A673 (cell line): ENCODE measurements around the gene CRYGS. TPM values are rescaled to one million over a fixed set of nuclear protein-coding genes. Genes with fewer than 3 reads are reported as not detected.

Experiments used
- BruUV-seq: library from RNA; stranded (reverse); fragments of 400-500 nt; replicated peaks from 2 replicates; lab custom pipeline; 2021; lab: Mats Ljungman, UMichigan
- CTCF ChIA-PET: fragments of 300-600 bp; sonication (Branson Sonifier 250); formaldehyde crosslinking; loops from one replicate; lab custom pipeline; 2022; ENCODE audit warnings: antibody characterized with exemption; lab: Charles Lee
- POLR2A ChIA-PET: fragments of 300-600 bp; sonication (Branson Sonifier 250); formaldehyde crosslinking; loops from one replicate; lab custom pipeline; 2022; ENCODE audit warnings: antibody characterized with exemption; ENCODE audit not compliant: low non-redundant PET; lab: Charles Lee
- DNase-seq: peaks from one replicate; pipeline ENCODE4 v3.0.0-alpha.2; 2015; ENCODE audit warnings: low spot score
- H3K27ac ChIP-seq: fragments of 200-600 bp; sonication (generic); 2 replicates; pipeline ENCODE4 v1.5.1; 2016; ENCODE audit warnings: mixed run types, low read depth, mild to moderate bottlenecking, mixed read lengths, antibody characterized with exemption, low read length; ENCODE audit not compliant: poor library complexity, severe bottlenecking
- H3K27me3 ChIP-seq: fragments of 200-600 bp; sonication (generic); replicated peaks from 2 replicates; pipeline ENCODE4 v1.6.1; 2017; ENCODE audit warnings: mixed run types, low read depth, mild to moderate bottlenecking, mixed read lengths, antibody characterized with exemption, low read length; ENCODE audit not compliant: insufficient read depth, poor library complexity
- H3K36me3 ChIP-seq: fragments of 200-600 bp; sonication (generic); 2 replicates; pipeline ENCODE4 v1.6.1; 2016; ENCODE audit warnings: mixed run types, mild to moderate bottlenecking, mixed read lengths, antibody characterized with exemption, low read length; ENCODE audit not compliant: insufficient read depth, poor library complexity, severe bottlenecking
- H3K4me1 ChIP-seq: fragments of 200-600 bp; sonication (generic); 2 replicates; pipeline ENCODE4 v1.6.1; 2017; ENCODE audit warnings: mixed run types, mild to moderate bottlenecking, mixed read lengths, antibody characterized with exemption, low read length; ENCODE audit not compliant: insufficient read depth, poor library complexity, severe bottlenecking
- H3K4me3 ChIP-seq: fragments of 200-600 bp; sonication (generic); 2 replicates; pipeline ENCODE4 v1.5.1; 2016; ENCODE audit warnings: low read depth, mixed run types, mild to moderate bottlenecking, mixed read lengths, low read length; ENCODE audit not compliant: poor library complexity, severe bottlenecking
- H3K9me3 ChIP-seq: fragments of 200-600 bp; sonication (generic); 2 replicates; pipeline ENCODE4 v1.6.1; 2016; ENCODE audit warnings: mixed run types, low read depth, mild to moderate bottlenecking, mixed read lengths, antibody characterized with exemption, low read length; ENCODE audit not compliant: poor library complexity, severe bottlenecking
- CTCF ChIP-seq: fragments of 300-800, 200-600 bp; sonication (generic); conservative IDR thresholded peaks from 2 replicates; pipeline ENCODE4 v1.5.1; 2017; ENCODE audit warnings: low read depth, mild to moderate bottlenecking, antibody characterized with exemption, low read length, moderate library complexity, mixed read lengths
- EZH2 ChIP-seq: fragments of 200-600 bp; sonication (generic); IDR thresholded peaks from 2 replicates; pipeline ENCODE4 v1.6.1; 2017; ENCODE audit warnings: borderline replicate concordance, low read depth, mild to moderate bottlenecking, mixed read lengths, antibody characterized with exemption, low read length; ENCODE audit not compliant: poor library complexity, severe bottlenecking
- intact Hi-C: fragments of 100-400 bp; cut with micrococcal nuclease; formaldehyde crosslinking; loops from one replicate; pipeline ENCODE4 v1.10.0; 2022; ENCODE audit not compliant: unreplicated experiment
- total RNA-seq: library from RNA; stranded (reverse); gene quantifications from 2 replicates; pipeline ENCODE4 v1.2.3, GENCODE V29; 2021

The CRYGS gene
- total RNA-seq, 1 experiment from 2014 or later, result 3.6 TPM

- Histone ChIP-seq H3K27me3 (peaks cover 3% of the 10 kb centered on the region), H3K4me1 (no peaks in the 10 kb centered on the region), H3K27ac (no peak overlapping the region), H3K9me3 (no peaks in the 10 kb centered on the region), H3K4me3 (no peak overlapping the region), H3K36me3 (no peaks in the 10 kb centered on the region)
- no peak for DNase-seq
- POLR2A ChIA-PET, result no interaction called here
- CTCF ChIA-PET, result no interaction called here
- intact Hi-C loops, result no loop called here
- BruUV-seq, result no TSS peak
- TF ChIP-seq EZH2 (no peak), CTCF (no peak)
Observed at GRCh38 chr3:186511702-186512101, 32.5 kb downstream of the CRYGS start.

- H3K36me3 ChIP-seq, result no peaks in the 10 kb centered on the region
- no peak for TF ChIP-seq CTCF
- TF ChIP-seq EZH2, result no peak
- no peak overlapping the region for H3K27ac ChIP-seq
- BruUV-seq, result no TSS peak
- ChIA-PET POLR2A (no interaction called here), CTCF (no interaction called here)
- no peaks in the 10 kb centered on the region for H3K9me3 ChIP-seq
- H3K27me3 ChIP-seq, result peaks cover 3% of the 10 kb centered on the region
- H3K4me1 ChIP-seq, result no peaks in the 10 kb centered on the region
- intact Hi-C loops, result no loop called here
- DNase-seq, result no peak
- no peak overlapping the region for H3K4me3 ChIP-seq
Observed at GRCh38 chr3:186511245-186511644, 32.9 kb downstream of the CRYGS start.

GRCh38 chr3:186510374-186511079 is 33.7 kb downstream of the CRYGS start:
- H3K4me1 ChIP-seq, result no peaks in the 10 kb centered on the region
- H3K36me3 ChIP-seq, result no peaks in the 10 kb centered on the region
- no peak overlapping the region for H3K27ac ChIP-seq
- CTCF ChIA-PET, result no interaction called here
- BruUV-seq, result no TSS peak
- no peak overlapping the region for H3K4me3 ChIP-seq
- intact Hi-C loops, result no loop called here
- POLR2A ChIA-PET, result interaction anchor here (0.6 kb wide), 1 partner anchor 166 kb away, joined by 7 read pairs; no protein-coding TSS in a partner anchor
- peaks cover 3% of the 10 kb centered on the region for H3K27me3 ChIP-seq
- no peaks in the 10 kb centered on the region for H3K9me3 ChIP-seq
- no peak for DNase-seq
- TF ChIP-seq EZH2 (no peak), CTCF (no peak)
